CD4-positive, alpha-beta memory T cell (primary cell): Measurements from ENCODE around the gene KIF2A. TPM values are rescaled to one million over a fixed set of nuclear protein-coding genes. Genes with fewer than 3 reads are reported as not detected.

Source experiments
- CTCF ChIA-PET: fragments of 350-600 bp; sonication (Branson Sonifier 250); formaldehyde crosslinking; loops from one replicate; lab custom pipeline; 2021; ENCODE audit warnings: inconsistent platforms; ENCODE audit not compliant: partially characterized antibody; lab: Charles Lee
- POLR2A ChIA-PET: fragments of 350-600 bp; sonication (Branson Sonifier 250); formaldehyde crosslinking; loops from one replicate; lab custom pipeline; 2021; ENCODE audit not compliant: partially characterized antibody; lab: Charles Lee
- DNase-seq, 5 donors: peaks; one replicate each; pipeline versions ENCODE4 v3.0.0 to v3.0.0-alpha.2; 2020 to 2022; ENCODE audit warnings: mixed read lengths in 1 of 5
- H3K27ac ChIP-seq: one replicate; pipeline ENCODE4 v1.7.0; 2013; ENCODE audit warnings: low read depth, low read length
- H3K27me3 ChIP-seq: 2 replicates; pipeline ENCODE4 v1.7.0; 2013; ENCODE audit warnings: mild to moderate bottlenecking, low read length, moderate library complexity; ENCODE audit not compliant: insufficient read depth
- H3K36me3 ChIP-seq: 2 replicates; pipeline ENCODE4 v1.7.0; 2013; ENCODE audit warnings: mild to moderate bottlenecking, low read length, moderate library complexity; ENCODE audit not compliant: insufficient read depth
- H3K4me1 ChIP-seq: 2 replicates; pipeline ENCODE4 v1.7.0; 2013; ENCODE audit warnings: mild to moderate bottlenecking, low read length, moderate library complexity; ENCODE audit not compliant: insufficient read depth
- H3K4me3 ChIP-seq, 2 donors: one replicate each; pipeline ENCODE4 v1.7.0; 2013; ENCODE audit warnings: low read length in 2 of 2, mild to moderate bottlenecking in 1 of 2
- H3K9me3 ChIP-seq, 2 donors: one replicate each; pipeline ENCODE4 v1.7.0; 2013; ENCODE audit warnings: low read length in 2 of 2, control low read depth in 1 of 2; ENCODE audit not compliant: control insufficient read depth in 1 of 2
- H3K27ac Mint-ChIP-seq, 7 donors: one replicate each; pipeline ENCODE4 v1.8.0; 2020 to 2021; ENCODE audit warnings: mixed read lengths in 7 of 7, mild to moderate bottlenecking in 6 of 7, inconsistent platforms in 3 of 7, moderate library complexity in 3 of 7
- H3K27me3 Mint-ChIP-seq, 2 donors: one replicate each; pipeline ENCODE4 v1.8.0; 2020 to 2021; ENCODE audit warnings: mixed read lengths in 2 of 2
- H3K36me3 Mint-ChIP-seq, 2 donors: one replicate each; pipeline ENCODE4 v1.8.0; 2020 to 2021; ENCODE audit warnings: mixed read lengths in 2 of 2, inconsistent platforms in 1 of 2, mild to moderate bottlenecking in 1 of 2
- H3K4me1 Mint-ChIP-seq, 4 donors: one replicate each; pipeline ENCODE4 v1.8.0; 2020 to 2021; ENCODE audit warnings: mixed read lengths in 4 of 4, mild to moderate bottlenecking in 1 of 4
- H3K4me3 Mint-ChIP-seq, 8 donors: one replicate each; pipeline ENCODE4 v1.8.0; 2020 to 2021; ENCODE audit warnings: mixed read lengths in 8 of 8, mild to moderate bottlenecking in 7 of 8, moderate library complexity in 6 of 8, inconsistent platforms in 3 of 8
- H3K9me3 Mint-ChIP-seq, 8 donors: one replicate each; pipeline ENCODE4 v1.8.0; 2020 to 2021; ENCODE audit warnings: mixed read lengths in 8 of 8, mild to moderate bottlenecking in 5 of 8, inconsistent platforms in 3 of 8, moderate library complexity in 1 of 8
- intact Hi-C: fragments of 100-400 bp; cut with micrococcal nuclease; formaldehyde crosslinking; loops from one replicate; pipeline ENCODE4 v1.15.1; 2023
- polyA plus RNA-seq, 2 donors: library from polyadenylated mRNA; unstranded; fragments of 300-500 nt; fragmentation: Illumina TruSeq; gene quantifications; one replicate each; pipeline ENCODE4 v1.2.3, GENCODE V29; 2021
- total RNA-seq, 2 experiments: library from RNA; stranded (reverse); gene quantifications; one replicate each; pipeline ENCODE4 v1.2.3, GENCODE V29; 2021

KIF2A gene
- total and polyA plus RNA-seq, 4 experiments from 2014 or later: 133 to 158 (median 154) TPM

- no peak overlapping the region for H3K27ac ChIP-seq
- Mint-ChIP-seq H3K27me3 (no peaks in the 10 kb centered on the region), H3K36me3 (no peaks in the 10 kb centered on the region), H3K9me3 (no peaks in the 10 kb centered on the region), H3K4me3 (no peak overlapping the region), H3K4me1 (peaks cover 13 to 23% (median 17%) of the 10 kb centered on the region in 4 donors), H3K27ac (no peak overlapping the region)
- no peaks in the 10 kb centered on the region for H3K27me3 ChIP-seq
- no peaks in the 10 kb centered on the region for H3K36me3 ChIP-seq
- no peaks in the 10 kb centered on the region for H3K9me3 ChIP-seq
- no peak overlapping the region for H3K4me3 ChIP-seq
- CTCF ChIA-PET: interaction anchor here (0.9 kb wide), 1 partner anchor 9 kb away, joined by 3 read pairs; no protein-coding TSS in a partner anchor
- intact Hi-C loops: no loop called here
- no peak for DNase-seq
- H3K4me1 ChIP-seq: peaks cover 21% of the 10 kb centered on the region
- POLR2A ChIA-PET: no interaction called here
Observed at GRCh38 chr5:62265648-62266112, 40.3 kb upstream of the KIF2A start.

GRCh38 chr5:62266573-62266972 is 39.4 kb upstream of the KIF2A start:
- DNase-seq: no peak
- CTCF ChIA-PET: no interaction called here
- no peaks in the 10 kb centered on the region for H3K36me3 Mint-ChIP-seq

GRCh38 chr5:62268234-62268633 is 37.8 kb upstream of the KIF2A start:
- intact Hi-C loops: no loop called here
- peak overlapping the region in 2 of 8 donors; percentile 11 to 42 for H3K4me3 Mint-ChIP-seq

More at GRCh38 chr5:62266573-62266972, 39.4 kb upstream of the KIF2A start:
- H3K9me3 ChIP-seq: no peaks in the 10 kb centered on the region
- H3K27me3 ChIP-seq: no peaks in the 10 kb centered on the region
- intact Hi-C loops: no loop called here
- Mint-ChIP-seq H3K9me3 (no peaks in the 10 kb centered on the region), H3K27ac (peak overlapping the region in 1 of 7 donors; percentile 16), H3K27me3 (no peaks in the 10 kb centered on the region), H3K4me1 (peaks cover 7 to 14% (median 10%) of the 10 kb centered on the region in 4 donors), H3K4me3 (peak overlapping the region in 1 of 8 donors; percentile 9)
- H3K27ac ChIP-seq: no peak overlapping the region
- H3K4me3 ChIP-seq: no peak overlapping the region
- H3K36me3 ChIP-seq: no peaks in the 10 kb centered on the region
- POLR2A ChIA-PET: no interaction called here
- peaks cover 12% of the 10 kb centered on the region for H3K4me1 ChIP-seq

DNA sequence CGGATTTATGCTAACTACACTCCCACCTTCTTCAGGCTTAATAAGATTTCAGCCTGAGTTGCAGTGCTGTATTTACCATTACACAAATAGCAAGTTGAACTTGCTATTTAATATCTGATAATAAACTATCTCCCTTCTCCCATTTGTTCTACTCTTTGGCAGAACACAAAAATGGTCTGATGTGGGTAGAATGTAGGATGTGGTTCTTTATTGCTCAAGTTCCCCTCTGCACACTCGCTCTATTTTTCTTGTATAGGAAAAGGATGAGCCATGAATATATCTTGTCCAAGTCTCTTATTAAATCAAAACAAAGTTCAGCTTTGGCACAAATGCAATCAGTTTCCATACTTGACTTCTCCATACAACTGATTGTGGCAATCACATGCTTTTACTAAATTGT is 37.2 kb upstream of the KIF2A start:
- no peaks in the 10 kb centered on the region for H3K9me3 Mint-ChIP-seq
- peaks cover 7 to 12% (median 10%) of the 10 kb centered on the region in 4 donors for H3K4me1 Mint-ChIP-seq
- H3K27me3 ChIP-seq: no peaks in the 10 kb centered on the region
- H3K27me3 Mint-ChIP-seq: no peaks in the 10 kb centered on the region
- no peaks in the 10 kb centered on the region for H3K9me3 ChIP-seq
- ChIA-PET POLR2A (interaction anchor here (1.0 kb wide), 1 partner anchor 29 kb away, joined by 3 read pairs; no protein-coding TSS in a partner anchor), CTCF (interaction anchor here (1.1 kb wide), 1 partner anchor 45 kb away, joined by 4 read pairs; no protein-coding TSS in a partner anchor)
- H3K4me1 ChIP-seq: peaks cover 11% of the 10 kb centered on the region
- no peaks in the 10 kb centered on the region for H3K36me3 Mint-ChIP-seq
- no peak overlapping the region for H3K27ac ChIP-seq
- H3K27ac Mint-ChIP-seq: peak overlapping the region in 2 of 7 donors; percentile 2 to 24
- peak overlapping the region in 3 of 8 donors; percentile 2 to 40 (median 15) for H3K4me3 Mint-ChIP-seq
- intact Hi-C loops: no loop called here
- H3K36me3 ChIP-seq: no peaks in the 10 kb centered on the region
- no peak overlapping the region for H3K4me3 ChIP-seq
- peak in 2 of 5 donors; percentile 11 to 19 for DNase-seq

More at GRCh38 chr5:62268234-62268633, 37.8 kb upstream of the KIF2A start:
- Histone ChIP-seq H3K9me3 (no peaks in the 10 kb centered on the region), H3K27ac (no peak overlapping the region), H3K4me1 (peaks cover 11% of the 10 kb centered on the region), H3K36me3 (no peaks in the 10 kb centered on the region), H3K27me3 (no peaks in the 10 kb centered on the region), H3K4me3 (no peak overlapping the region)
- H3K27me3 Mint-ChIP-seq: no peaks in the 10 kb centered on the region
- no peaks in the 10 kb centered on the region for H3K9me3 Mint-ChIP-seq
- ChIA-PET CTCF (interaction anchor here (0.8 to 1.1 kb wide), 2 partner anchors 13 to 44 kb away, joined by 3 to 4 read pairs; no protein-coding TSS in a partner anchor), POLR2A (interaction anchor here (1.0 kb wide), 2 partner anchors 9 to 29 kb away, joined by 3 to 5 read pairs; no protein-coding TSS in a partner anchor)
- no peak for DNase-seq
- H3K27ac Mint-ChIP-seq: peak overlapping the region in 4 of 7 donors; percentile 5 to 84 (median 40)
- no peaks in the 10 kb centered on the region for H3K36me3 Mint-ChIP-seq
- peaks cover 7 to 12% (median 10%) of the 10 kb centered on the region in 4 donors for H3K4me1 Mint-ChIP-seq

- Histone ChIP-seq H3K27me3 (no peaks in the 10 kb centered on the region), H3K9me3 (no peaks in the 10 kb centered on the region), H3K27ac (no peak overlapping the region), H3K4me1 (peaks cover 11% of the 10 kb centered on the region), H3K36me3 (no peaks in the 10 kb centered on the region), H3K4me3 (no peak overlapping the region)
- Mint-ChIP-seq H3K27me3 (no peaks in the 10 kb centered on the region), H3K4me1 (peaks cover 8 to 12% (median 10%) of the 10 kb centered on the region in 4 donors), H3K4me3 (no peak overlapping the region), H3K9me3 (no peaks in the 10 kb centered on the region), H3K27ac (no peak overlapping the region), H3K36me3 (no peaks in the 10 kb centered on the region)
- no peak for DNase-seq
- intact Hi-C loops: no loop called here
- ChIA-PET CTCF (no interaction called here), POLR2A (interaction anchor here (1.5 kb wide), 1 partner anchor 12 kb away, joined by 3 read pairs; no protein-coding TSS in a partner anchor)
Observed at GRCh38 chr5:62271370-62271769, 34.6 kb upstream of the KIF2A start.

GRCh38 chr5:62271870-62272269 is 34.1 kb upstream of the KIF2A start:
- intact Hi-C loops: no loop called here
- Mint-ChIP-seq H3K9me3 (no peaks in the 10 kb centered on the region), H3K36me3 (no peaks in the 10 kb centered on the region), H3K27ac (no peak overlapping the region), H3K27me3 (no peaks in the 10 kb centered on the region), H3K4me3 (no peak overlapping the region), H3K4me1 (peaks cover 8 to 12% (median 10%) of the 10 kb centered on the region in 4 donors)
- Histone ChIP-seq H3K27me3 (no peaks in the 10 kb centered on the region), H3K36me3 (no peaks in the 10 kb centered on the region), H3K4me3 (no peak overlapping the region), H3K9me3 (no peaks in the 10 kb centered on the region), H3K27ac (no peak overlapping the region), H3K4me1 (peaks cover 11% of the 10 kb centered on the region)
- no peak for DNase-seq
- ChIA-PET POLR2A (interaction anchor here (1.5 kb wide), 1 partner anchor 12 kb away, joined by 3 read pairs; no protein-coding TSS in a partner anchor), CTCF (no interaction called here)

DNA sequence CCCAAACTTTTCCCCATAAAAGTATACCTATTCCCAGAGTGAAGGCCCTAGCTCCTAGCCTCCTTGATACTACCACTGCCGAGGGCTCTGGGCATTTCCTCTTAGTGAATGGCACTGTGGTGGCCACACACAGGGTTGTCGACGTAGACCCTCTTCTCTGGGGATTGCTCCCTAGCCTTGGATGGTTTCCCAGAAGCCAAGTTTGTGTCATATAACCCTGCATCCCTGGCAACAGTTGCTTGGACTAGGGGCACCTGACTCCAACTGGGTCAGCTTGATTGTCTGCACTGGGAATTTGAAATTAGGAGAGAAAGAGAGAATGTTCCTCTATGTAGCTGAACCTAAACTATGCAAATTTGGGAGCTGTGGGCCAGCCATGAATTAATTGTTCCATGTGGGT is 32.3 kb upstream of the KIF2A start:
- Histone ChIP-seq H3K36me3 (no peaks in the 10 kb centered on the region), H3K4me3 (no peak overlapping the region), H3K9me3 (no peaks in the 10 kb centered on the region), H3K27me3 (no peaks in the 10 kb centered on the region), H3K27ac (no peak overlapping the region), H3K4me1 (peaks cover 11% of the 10 kb centered on the region)
- Mint-ChIP-seq H3K27ac (no peak overlapping the region), H3K36me3 (no peaks in the 10 kb centered on the region), H3K4me1 (peaks cover 5 to 9% (median 6%) of the 10 kb centered on the region in 4 donors), H3K4me3 (no peak overlapping the region), H3K9me3 (no peaks in the 10 kb centered on the region), H3K27me3 (no peaks in the 10 kb centered on the region)
- intact Hi-C loops: no loop called here
- DNase-seq: no peak
- CTCF ChIA-PET: interaction anchor here (1.1 to 1.8 kb wide), 4 partner anchors 8 to 58 kb away, joined by 3 to 5 read pairs (median 4); no protein-coding TSS in a partner anchor
- POLR2A ChIA-PET: no interaction called here
